ENCODE measurements around the gene DOCK6.
A peak's percentile ranks its signal among the peaks of the same experiment; 100 is the strongest.

DOCK6 gene

DNA sequence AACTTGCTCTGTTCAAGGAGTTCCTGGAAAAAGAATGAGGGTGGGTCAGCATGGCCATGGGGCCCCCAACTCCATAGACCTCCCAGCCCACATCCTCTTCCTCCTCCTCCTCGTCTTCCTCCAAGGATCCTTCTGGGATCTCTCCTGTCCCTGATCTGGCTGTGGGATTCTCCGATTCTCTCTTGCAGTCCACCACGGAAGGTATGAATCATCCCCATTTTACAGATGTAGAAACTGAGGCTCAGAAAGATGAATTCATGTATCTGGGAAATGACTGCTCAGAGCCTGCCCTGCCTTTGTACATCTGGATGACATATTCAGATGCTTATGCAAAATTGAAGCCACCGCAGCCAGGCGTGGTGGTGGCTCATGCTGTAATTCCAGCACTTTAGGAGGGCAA, 62.8 kb downstream of the DOCK6 start:
- Histone ChIP-seq H3K4me1 (peaks cover 0 to 71% (median 48%) of the 10 kb centered on the region in 4 donors), H3K27ac (peak overlapping the region; percentile 94 to 98)
- intact Hi-C loops (cut with DNase I; ENCODE audit: low total_unique reads): no loop called here

DNA sequence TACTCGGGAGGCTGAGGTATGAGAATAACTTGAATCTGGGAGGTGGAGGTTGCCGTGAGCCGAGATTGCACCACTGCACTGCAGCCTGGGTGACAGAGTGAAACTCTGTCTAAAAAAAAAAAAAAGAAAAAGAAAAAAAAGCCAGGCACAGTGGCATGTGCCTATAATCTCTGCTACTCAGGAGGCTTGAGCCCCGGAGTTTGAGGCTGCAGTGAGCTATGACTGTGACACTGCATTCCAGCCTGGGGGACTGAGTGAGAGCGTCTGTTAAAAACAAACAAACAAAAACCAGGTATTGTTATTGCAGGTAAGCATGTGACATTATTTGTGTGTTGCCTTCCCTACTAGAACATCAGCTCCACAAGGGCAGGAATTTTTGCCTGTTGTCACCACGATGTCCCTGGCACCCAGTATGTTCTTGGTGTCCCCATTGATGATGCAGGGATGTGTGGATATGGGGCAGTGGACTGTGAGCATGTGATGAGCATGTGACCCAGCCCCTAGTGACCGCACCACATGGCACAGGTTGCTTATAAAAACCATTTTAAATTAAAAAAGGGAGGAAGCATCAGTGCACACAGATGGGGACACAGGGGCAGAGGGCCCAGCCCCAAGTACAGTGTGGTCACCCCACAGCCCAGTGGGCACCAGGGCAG, 63.4 kb downstream of the DOCK6 start:
- TF ChIP-seq, protein P1, sequence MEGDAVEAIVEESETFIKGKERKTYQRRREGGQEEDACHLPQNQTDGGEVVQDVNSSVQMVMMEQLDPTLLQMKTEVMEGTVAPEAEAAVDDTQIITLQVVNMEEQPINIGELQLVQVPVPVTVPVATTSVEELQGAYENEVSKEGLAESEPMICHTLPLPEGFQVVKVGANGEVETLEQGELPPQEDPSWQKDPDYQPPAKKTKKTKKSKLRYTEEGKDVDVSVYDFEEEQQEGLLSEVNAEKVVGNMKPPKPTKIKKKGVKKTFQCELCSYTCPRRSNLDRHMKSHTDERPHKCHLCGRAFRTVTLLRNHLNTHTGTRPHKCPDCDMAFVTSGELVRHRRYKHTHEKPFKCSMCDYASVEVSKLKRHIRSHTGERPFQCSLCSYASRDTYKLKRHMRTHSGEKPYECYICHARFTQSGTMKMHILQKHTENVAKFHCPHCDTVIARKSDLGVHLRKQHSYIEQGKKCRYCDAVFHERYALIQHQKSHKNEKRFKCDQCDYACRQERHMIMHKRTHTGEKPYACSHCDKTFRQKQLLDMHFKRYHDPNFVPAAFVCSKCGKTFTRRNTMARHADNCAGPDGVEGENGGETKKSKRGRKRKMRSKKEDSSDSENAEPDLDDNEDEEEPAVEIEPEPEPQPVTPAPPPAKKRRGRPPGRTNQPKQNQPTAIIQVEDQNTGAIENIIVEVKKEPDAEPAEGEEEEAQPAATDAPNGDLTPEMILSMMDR (IDR thresholded peaks at IDR 0.05): no peak
- peaks cover 0 to 71% (median 48%) of the 10 kb centered on the region in 4 donors for H3K4me1 ChIP-seq
- no peak overlapping the region for H3K4me3 ChIP-seq
- intact Hi-C loops (cut with DNase I; ENCODE audit: low total_unique reads): no loop called here
- H3K9me3 ChIP-seq: no peaks in the 10 kb centered on the region
- H3K27ac ChIP-seq: peak overlapping the region; percentile 94 to 98
- peaks cover 9 to 30% (median 24%) of the 10 kb centered on the region in 3 donors for H3K36me3 ChIP-seq
- DNase-seq: peak in 1 of 2 donors; percentile 56
- H3K27me3 ChIP-seq: no peaks in the 10 kb centered on the region

More for the DNA sequence above, 62.8 kb downstream of the DOCK6 start:
- DNase-seq: no peak
- no peaks in the 10 kb centered on the region for H3K27me3 ChIP-seq
- H3K9me3 ChIP-seq: no peaks in the 10 kb centered on the region
- no peak overlapping the region for H3K4me3 ChIP-seq
- peaks cover 4 to 23% (median 18%) of the 10 kb centered on the region in 3 donors for H3K36me3 ChIP-seq
- TF ChIP-seq, protein P1 (IDR thresholded peaks at IDR 0.05): no peak

DNA sequence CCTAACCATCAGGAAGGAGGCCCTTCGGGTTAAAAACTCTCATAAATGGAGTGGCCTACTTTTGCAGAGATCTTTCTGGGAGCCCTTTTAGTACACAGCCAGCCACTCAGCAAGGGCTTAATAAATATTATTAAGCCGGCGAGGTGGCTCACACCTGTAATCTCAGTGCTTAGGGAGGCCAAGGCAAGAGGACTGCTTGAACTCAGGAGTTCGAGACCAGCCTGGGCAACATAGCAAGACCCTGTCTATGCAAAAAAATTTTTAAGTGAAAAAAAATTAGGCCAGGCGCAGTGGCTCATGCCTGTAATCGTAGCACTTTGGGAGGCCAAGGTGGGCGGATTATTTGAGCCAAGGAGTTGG, 64.2 kb downstream of the DOCK6 start:
- TF ChIP-seq, protein P1 (IDR thresholded peaks at IDR 0.05): no peak
- Histone ChIP-seq H3K4me3 (peak overlapping the region; percentile 93 to 98), H3K36me3 (peaks cover 17 to 37% (median 31%) of the 10 kb centered on the region in 3 donors), H3K27me3 (no peaks in the 10 kb centered on the region), H3K9me3 (no peaks in the 10 kb centered on the region), H3K4me1 (peaks cover 0 to 71% (median 51%) of the 10 kb centered on the region in 4 donors), H3K27ac (peak overlapping the region; percentile 94 to 98)
- intact Hi-C loops (cut with DNase I; ENCODE audit: low total_unique reads): no loop called here
- no peak for DNase-seq

DNA sequence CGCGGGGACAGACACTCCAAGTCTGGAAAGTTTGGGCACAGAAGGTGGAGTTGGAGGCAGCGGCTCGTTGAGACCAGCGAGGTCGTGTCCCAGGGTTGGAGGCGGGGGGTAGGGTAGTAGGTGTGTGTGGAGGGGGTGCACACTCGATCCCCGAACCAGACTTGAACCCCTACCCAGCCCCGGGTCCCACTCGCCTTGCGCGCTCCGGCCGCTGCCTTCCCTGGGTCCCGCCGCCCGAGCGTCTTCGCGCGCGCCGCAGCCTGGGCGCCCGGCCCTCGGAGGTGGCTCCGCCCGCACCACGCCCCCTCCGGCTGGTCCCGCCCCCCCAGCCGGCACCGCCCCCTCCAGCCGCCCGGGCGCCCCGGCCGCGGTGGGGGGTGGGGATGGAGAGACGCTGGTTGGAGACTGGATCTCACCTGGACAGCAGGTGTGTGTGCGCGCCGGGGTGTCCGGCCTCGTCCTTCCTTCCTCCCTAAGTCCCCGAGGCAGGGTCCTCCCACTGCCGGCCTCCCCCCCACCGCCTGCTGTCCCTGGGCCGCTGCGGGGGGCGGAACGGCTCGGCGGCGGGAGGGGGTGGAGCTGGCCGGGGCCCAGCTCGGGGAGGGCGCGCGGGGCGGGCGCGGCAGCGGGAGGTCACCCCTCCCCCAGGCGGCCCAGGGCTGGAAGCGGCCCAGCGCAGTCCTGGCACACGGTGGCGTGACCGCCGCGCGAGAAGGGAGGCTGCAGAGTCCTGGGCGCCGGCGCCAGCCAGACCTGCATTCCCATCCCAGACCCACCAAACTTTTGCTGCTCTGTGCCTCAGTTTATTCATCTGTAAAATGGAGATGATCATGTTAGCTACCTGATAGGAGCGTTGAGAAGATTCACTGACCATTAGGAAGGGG, 64.8 kb downstream of the DOCK6 start, which contains the start of gene KANK2:
Gene KANK2, minus strand, starts transcription at position 255 of the 884 bp plus-strand sequence. CDS start 3,034 bp downstream, outside the sequence.
- H3K4me1 ChIP-seq: peaks cover 0 to 71% (median 51%) of the 10 kb centered on the region in 4 donors

More for the DNA sequence above, 64.8 kb downstream of the DOCK6 start, which contains the start of gene KANK2:
- H3K36me3 ChIP-seq: peaks cover 23 to 43% (median 38%) of the 10 kb centered on the region in 3 donors
- H3K27me3 ChIP-seq: no peaks in the 10 kb centered on the region
- intact Hi-C loops (cut with DNase I; ENCODE audit: low total_unique reads): loop anchor here (2.0 kb wide), 1 partner anchor 55 kb away; no protein-coding TSS in a partner anchor
- peak; percentile 73 to 92 for DNase-seq
- TF ChIP-seq, protein P1 (IDR thresholded peaks at IDR 0.05): peak in 1 of 2 experiments; percentile 9
- H3K27ac ChIP-seq: peak within 1 kb of the TSS; percentile 94 to 98
- H3K4me3 ChIP-seq: peak within 1 kb of the TSS; percentile 93 to 98
- no peaks in the 10 kb centered on the region for H3K9me3 ChIP-seq
